Prostate gland (tissue), 2 donors: Measurements from ENCODE around the gene OR2F2. TPM values are rescaled to one million over a fixed set of nuclear protein-coding genes. Genes with fewer than 3 reads are reported as not detected.

ENCODE experiments used
- DNase-seq: peaks from one replicate; pipeline ENCODE4 v3.0.0-alpha.2; 2019; ENCODE audit warnings: low spot score
- H3K27ac ChIP-seq, 2 donors: fragments of 200-600 bp; sonication (generic); 2 replicates each; pipeline ENCODE4 v1.5.1; 2017 to 2019
- H3K27me3 ChIP-seq: fragments of 200-600 bp; sonication (generic); replicated peaks from 2 replicates; pipeline ENCODE4 v1.5.1; 2019; ENCODE audit not compliant: insufficient read depth
- H3K36me3 ChIP-seq, 2 donors: fragments of 200-600 bp; sonication (generic); 1 replicate in 1 of 2; 2 replicates in 1 of 2; pipeline versions ENCODE4 v1.5.1 to v1.8.1; 2017 to 2019
- H3K4me1 ChIP-seq: fragments of 200-600 bp; sonication (generic); replicated peaks from 2 replicates; pipeline ENCODE4 v1.5.1; 2019
- H3K4me3 ChIP-seq, 2 donors: fragments of 200-600 bp; sonication (generic); 2 replicates each; pipeline ENCODE4 v1.5.1; 2017 to 2019
- H3K9me3 ChIP-seq: fragments of 200-600 bp; sonication (generic); 2 replicates; pipeline ENCODE4 v1.5.1; 2017
- POLR2A ChIP-seq: fragments of 450-650 bp; IDR thresholded peaks from one replicate; pipeline ENCODE4 v1.6.1; 2016; ENCODE audit warnings: antibody characterized with exemption, mild to moderate bottlenecking
- POLR2AphosphoS5 ChIP-seq: sonication (generic); formaldehyde crosslinking; IDR thresholded peaks from one replicate; pipeline ENCODE4 v1.6.1; 2017; ENCODE audit warnings: antibody characterized with exemption
- WGBS: methylation state at CpG from one replicate; pipeline ENCODE4 v1.1.5; 2018; 5-methylcytosine and 5-hydroxymethylcytosine counted together
- intact Hi-C: fragments of 100-400 bp; cut with DNase I; formaldehyde crosslinking; loops from one replicate; pipeline ENCODE4 v1.14.2; 2022
- total RNA-seq, 2 donors: library from RNA; depleted of rRNA; stranded (reverse); fragments of >200 nt; gene quantifications; one replicate each; pipeline ENCODE4 v1.1.0, GENCODE V29; 2016
- TF ChIP-seq, protein P1 (sequence below), 4 experiments: fragments of 200-600 bp in 2 of 4; fragments of 450-650 bp in 2 of 4; sonication (generic) in 2 of 4; IDR thresholded peaks; 1 replicate in 3 of 4; 2 replicates in 1 of 4; pipeline ENCODE4 v1.5.1; 2016 to 2019; ENCODE audit warnings: antibody characterized with exemption in 4 of 4, mild to moderate bottlenecking in 2 of 4, moderate library complexity in 2 of 4

Gene OR2F2
- total RNA-seq, 2 donors from 2014 or later: not detected

DNA sequence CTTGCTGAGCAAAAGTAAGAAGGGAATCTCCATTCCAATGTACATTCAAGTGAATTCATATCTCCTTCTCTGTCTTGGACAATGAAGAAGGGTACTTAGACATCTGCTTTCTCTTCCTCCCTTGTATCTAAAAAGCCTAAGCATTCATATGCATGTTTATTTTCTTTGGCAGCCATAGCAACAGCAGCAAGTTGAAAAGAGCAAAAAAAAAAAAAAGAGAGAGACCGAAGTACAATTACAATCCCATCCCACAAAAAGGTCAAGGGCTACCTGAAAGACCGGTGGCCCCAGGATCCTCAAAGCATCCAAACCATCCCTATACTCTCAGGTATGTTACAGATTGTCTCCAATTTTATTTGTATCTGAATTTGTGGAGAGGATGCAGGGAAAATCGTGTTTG, 23.7 kb downstream of the OR2F2 start:
- Histone ChIP-seq H3K9me3 (no peaks in the 10 kb centered on the region), H3K27ac (no peak overlapping the region), H3K36me3 (no peaks in the 10 kb centered on the region), H3K27me3 (no peaks in the 10 kb centered on the region), H3K4me1 (no peaks in the 10 kb centered on the region), H3K4me3 (no peak overlapping the region)
- DNase-seq: no peak
- intact Hi-C loops: no loop called here
- 38% methylated on average over 3 of the region's 3 CpGs for WGBS
- TF ChIP-seq POLR2A: no peak
- TF ChIP-seq, protein P1, sequence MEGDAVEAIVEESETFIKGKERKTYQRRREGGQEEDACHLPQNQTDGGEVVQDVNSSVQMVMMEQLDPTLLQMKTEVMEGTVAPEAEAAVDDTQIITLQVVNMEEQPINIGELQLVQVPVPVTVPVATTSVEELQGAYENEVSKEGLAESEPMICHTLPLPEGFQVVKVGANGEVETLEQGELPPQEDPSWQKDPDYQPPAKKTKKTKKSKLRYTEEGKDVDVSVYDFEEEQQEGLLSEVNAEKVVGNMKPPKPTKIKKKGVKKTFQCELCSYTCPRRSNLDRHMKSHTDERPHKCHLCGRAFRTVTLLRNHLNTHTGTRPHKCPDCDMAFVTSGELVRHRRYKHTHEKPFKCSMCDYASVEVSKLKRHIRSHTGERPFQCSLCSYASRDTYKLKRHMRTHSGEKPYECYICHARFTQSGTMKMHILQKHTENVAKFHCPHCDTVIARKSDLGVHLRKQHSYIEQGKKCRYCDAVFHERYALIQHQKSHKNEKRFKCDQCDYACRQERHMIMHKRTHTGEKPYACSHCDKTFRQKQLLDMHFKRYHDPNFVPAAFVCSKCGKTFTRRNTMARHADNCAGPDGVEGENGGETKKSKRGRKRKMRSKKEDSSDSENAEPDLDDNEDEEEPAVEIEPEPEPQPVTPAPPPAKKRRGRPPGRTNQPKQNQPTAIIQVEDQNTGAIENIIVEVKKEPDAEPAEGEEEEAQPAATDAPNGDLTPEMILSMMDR (IDR thresholded peaks at IDR 0.05): no peak
- no peak for TF ChIP-seq POLR2AphosphoS5

DNA sequence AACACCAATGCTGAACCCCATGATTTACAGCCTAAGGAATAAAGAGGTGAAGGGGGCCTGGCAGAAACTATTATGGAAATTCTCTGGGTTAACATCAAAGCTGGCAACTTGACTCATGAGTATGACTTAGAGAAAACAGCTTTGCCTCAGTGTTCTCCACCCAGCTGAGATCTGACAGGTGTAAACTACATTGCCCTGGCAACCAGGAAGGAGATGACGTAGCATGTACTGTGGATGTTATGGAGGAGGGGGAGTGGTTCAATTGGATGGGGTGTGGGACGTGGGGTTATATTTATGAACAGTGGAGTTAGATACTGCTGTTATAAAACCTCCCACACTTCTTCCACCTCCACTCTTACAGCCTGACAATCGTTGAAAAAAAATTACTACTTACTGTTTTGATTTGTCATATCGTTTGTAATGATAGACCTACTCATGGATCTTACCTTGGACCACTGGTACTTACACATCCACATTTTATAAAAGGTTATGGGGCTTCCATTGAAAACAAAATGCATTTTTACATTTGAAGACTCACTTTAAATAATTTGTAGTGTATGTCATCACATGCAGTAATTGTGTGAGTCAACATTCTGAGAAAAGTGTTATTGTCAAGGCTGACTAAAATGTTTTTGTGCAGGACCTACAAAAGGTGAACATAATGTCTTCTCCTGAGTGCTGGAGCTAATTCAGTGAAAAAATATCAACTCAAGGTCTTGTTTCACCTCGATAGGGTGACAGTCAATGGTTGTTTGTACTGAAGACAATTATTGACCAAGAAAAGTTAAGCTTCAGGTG, 26.0 kb downstream of the OR2F2 start:
- H3K4me1 ChIP-seq: no peaks in the 10 kb centered on the region
- WGBS: 78% methylated on average over 5 of the region's 5 CpGs
- H3K4me3 ChIP-seq: no peak overlapping the region
- no peaks in the 10 kb centered on the region for H3K9me3 ChIP-seq
- no peaks in the 10 kb centered on the region for H3K36me3 ChIP-seq
- no peak for TF ChIP-seq POLR2AphosphoS5
- TF ChIP-seq, protein P1 (IDR thresholded peaks at IDR 0.05): no peak
- TF ChIP-seq POLR2A: no peak
- no peaks in the 10 kb centered on the region for H3K27me3 ChIP-seq
- intact Hi-C loops: no loop called here
- H3K27ac ChIP-seq: no peak overlapping the region
- DNase-seq: no peak

DNA sequence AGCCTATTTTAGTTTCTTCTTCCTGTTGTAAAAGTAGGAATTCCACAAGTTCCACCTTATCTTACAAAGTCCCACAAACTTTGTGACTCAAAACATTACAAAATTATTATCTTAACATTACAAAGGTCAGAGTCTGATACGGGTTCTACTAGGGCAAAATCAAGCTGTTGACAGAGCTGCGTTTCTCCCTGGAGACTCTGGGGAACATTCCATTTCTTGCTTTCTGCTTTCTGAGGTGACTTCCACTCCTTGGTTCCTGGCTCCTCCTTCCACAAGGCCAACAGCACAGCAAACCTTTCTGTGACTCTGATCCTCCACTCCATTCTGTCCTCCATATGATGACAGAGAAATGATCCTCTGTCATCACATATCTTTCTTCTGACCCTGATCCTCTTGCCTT, 30.2 kb downstream of the OR2F2 start:
- no peaks in the 10 kb centered on the region for H3K36me3 ChIP-seq
- no peak overlapping the region for H3K27ac ChIP-seq
- no peak for TF ChIP-seq POLR2A
- TF ChIP-seq POLR2AphosphoS5: no peak
- TF ChIP-seq, protein P1 (IDR thresholded peaks at IDR 0.05): no peak
- WGBS: 74% methylated on average over 2 of the region's 2 CpGs
- DNase-seq: no peak
- peaks cover 7% of the 10 kb centered on the region for H3K4me1 ChIP-seq
- intact Hi-C loops: no loop called here
- H3K9me3 ChIP-seq: no peaks in the 10 kb centered on the region
- no peaks in the 10 kb centered on the region for H3K27me3 ChIP-seq
- no peak overlapping the region for H3K4me3 ChIP-seq

DNA sequence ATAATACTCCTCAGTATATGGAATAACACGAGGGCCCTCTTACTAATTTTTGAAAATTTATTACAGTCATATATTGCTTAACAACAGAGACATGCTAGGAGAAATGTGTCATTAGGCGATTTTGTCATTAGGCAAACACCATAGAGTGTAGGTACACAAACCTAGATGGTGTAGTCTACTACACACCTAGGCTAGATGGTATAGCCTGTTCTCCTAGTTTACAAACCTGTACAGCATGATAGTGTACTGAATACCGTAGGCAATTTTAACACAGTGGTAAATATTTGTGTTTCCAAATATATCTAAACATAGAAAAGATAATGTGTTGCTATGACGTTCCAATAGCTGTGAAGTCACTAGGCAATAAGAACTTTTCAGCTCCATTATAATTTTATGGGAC, 32.4 kb downstream of the OR2F2 start:
- peak; percentile 43 for DNase-seq
- intact Hi-C loops: no loop called here

More for the DNA sequence above, 32.4 kb downstream of the OR2F2 start:
- TF ChIP-seq, protein P1 (IDR thresholded peaks at IDR 0.05): no peak
- TF ChIP-seq POLR2AphosphoS5: peak; percentile 86
- Histone ChIP-seq H3K27ac (no peak overlapping the region), H3K9me3 (no peaks in the 10 kb centered on the region), H3K4me3 (no peak overlapping the region), H3K4me1 (peaks cover 7% of the 10 kb centered on the region), H3K27me3 (no peaks in the 10 kb centered on the region), H3K36me3 (no peaks in the 10 kb centered on the region)
- 41% methylated on average over 4 of the region's 4 CpGs for WGBS
